Activated CD8-positive, alpha-beta memory T cell treated with anti-CD3 and anti-CD28 coated beads, Interleukin-2, amount 10 ng/mL, durations not matched to agents 7 days and 5 days (primary cell): ENCODE results near the gene DNAH10. TPM values are rescaled to one million over a fixed set of nuclear protein-coding genes. Genes with fewer than 3 reads are reported as not detected.
A peak's percentile ranks its signal among the peaks of the same experiment; 100 is the strongest.
"Not testable (repeated sequence)": the region's sequence is repeated elsewhere in the genome, so short reads cannot be mapped to it uniquely, and the experiment has no call there.

Experiments
- ATAC-seq: fragments of 150-1000 bp; cut with Tn5 transposase; one replicate; pipeline ENCODE4 v1.10.0; 2021; ENCODE audit warnings: moderate library complexity
- CTCF ChIA-PET: fragments of 350-600 bp; sonication (Branson Sonifier 250); formaldehyde crosslinking; loops from one replicate; lab custom pipeline; 2021; ENCODE audit warnings: antibody characterized with exemption; lab: Charles Lee
- DNase-seq: peaks from one replicate; pipeline ENCODE4 v3.0.0-alpha.2; 2020
- H3K27ac Mint-ChIP-seq: one replicate; pipeline ENCODE4 v1.8.0; 2021; ENCODE audit warnings: mild to moderate bottlenecking, mixed read lengths
- H3K27me3 Mint-ChIP-seq: one replicate; pipeline ENCODE4 v1.8.0; 2021; ENCODE audit warnings: mixed read lengths
- H3K36me3 Mint-ChIP-seq: one replicate; pipeline ENCODE4 v1.8.0; 2021; ENCODE audit warnings: mild to moderate bottlenecking, mixed read lengths
- H3K4me1 Mint-ChIP-seq: one replicate; pipeline ENCODE4 v1.8.0; 2021; ENCODE audit warnings: mixed read lengths
- H3K4me3 Mint-ChIP-seq: one replicate; pipeline ENCODE4 v1.8.0; 2021; ENCODE audit warnings: mild to moderate bottlenecking, moderate library complexity, mixed read lengths
- H3K9me3 Mint-ChIP-seq: one replicate; pipeline ENCODE4 v1.8.0; 2022; ENCODE audit warnings: low read depth, mixed read lengths
- total RNA-seq, 2 experiments: library from RNA; stranded (reverse); gene quantifications; one replicate each; pipeline ENCODE4 v1.2.3, GENCODE V29; 2021

The DNAH10 gene
- total RNA-seq, 2 experiments from 2014 or later, result 0.05 to 0.76 TPM

- Mint-ChIP-seq H3K9me3 (no peaks in the 10 kb centered on the region), H3K36me3 (peaks cover 5% of the 10 kb centered on the region), H3K27ac (no peak overlapping the region), H3K27me3 (no peaks in the 10 kb centered on the region), H3K4me1 (peaks cover 4% of the 10 kb centered on the region), H3K4me3 (no peak overlapping the region)
- ATAC-seq (no peak), DNase-seq (no peak)
- CTCF ChIA-PET, result no interaction called here
These were observed 181.7 kb downstream of the DNAH10 start for GRCh38 chr12:123943816-123944215.

- DNase-seq, result no peak
- Mint-ChIP-seq H3K27me3 (no peaks in the 10 kb centered on the region), H3K9me3 (no peaks in the 10 kb centered on the region), H3K27ac (no peak overlapping the region), H3K4me1 (no peaks in the 10 kb centered on the region), H3K36me3 (peaks cover 5% of the 10 kb centered on the region), H3K4me3 (no peak overlapping the region)
- no peak for ATAC-seq
- CTCF ChIA-PET, result interaction anchor here (0.6 to 1.2 kb wide), 2 partner anchors 25 to 27 kb away, joined by 3 to 4 read pairs; no protein-coding TSS in a partner anchor
These were observed 182.6 kb downstream of the DNAH10 start for GRCh38 chr12:123944696-123945095.

- Mint-ChIP-seq H3K4me3 (no peak overlapping the region), H3K4me1 (no peaks in the 10 kb centered on the region), H3K9me3 (no peaks in the 10 kb centered on the region), H3K27me3 (no peaks in the 10 kb centered on the region), H3K36me3 (peaks cover 5% of the 10 kb centered on the region), H3K27ac (no peak overlapping the region)
- DNase-seq, result no peak
- CTCF ChIA-PET, result interaction anchor here (1.2 kb wide), 1 partner anchor 26 kb away, joined by 3 read pairs; no protein-coding TSS in a partner anchor
- ATAC-seq, result no peak
These were observed 183.4 kb downstream of the DNAH10 start for GRCh38 chr12:123945287-123946151.

- CTCF ChIA-PET, result no interaction called here
- DNase-seq (no peak), ATAC-seq (no peak)
These were observed 184.0 kb downstream of the DNAH10 start for GRCh38 chr12:123946152-123946515.

GRCh38 chr12:123946516-123947505 lies 184.7 kb downstream of the DNAH10 start:
- not testable (repeated sequence) for H3K4me3 Mint-ChIP-seq, DNase-seq, H3K27me3 Mint-ChIP-seq, H3K9me3 Mint-ChIP-seq, H3K4me1 Mint-ChIP-seq, H3K36me3 Mint-ChIP-seq, ATAC-seq, H3K27ac Mint-ChIP-seq
- CTCF ChIA-PET, result interaction anchor here (1.9 kb wide), 1 partner anchor 86 kb away, joined by 4 read pairs; no protein-coding TSS in a partner anchor

More at GRCh38 chr12:123946152-123946515, 184.0 kb downstream of the DNAH10 start:
- Mint-ChIP-seq H3K4me1 (no peaks in the 10 kb centered on the region), H3K4me3 (no peak overlapping the region), H3K27me3 (no peaks in the 10 kb centered on the region), H3K36me3 (peaks cover 5% of the 10 kb centered on the region), H3K9me3 (no peaks in the 10 kb centered on the region), H3K27ac (no peak overlapping the region)

- H3K4me1 Mint-ChIP-seq, H3K4me3 Mint-ChIP-seq, ATAC-seq, H3K36me3 Mint-ChIP-seq, DNase-seq, H3K27me3 Mint-ChIP-seq, H3K27ac Mint-ChIP-seq, H3K9me3 Mint-ChIP-seq: not testable (repeated sequence)
- CTCF ChIA-PET, result interaction anchor here (1.9 kb wide), 1 partner anchor 85 kb away, joined by 4 read pairs; no protein-coding TSS in a partner anchor
These were observed 185.4 kb downstream of the DNAH10 start for GRCh38 chr12:123947531-123947930.

- Mint-ChIP-seq H3K27ac (no peak overlapping the region), H3K9me3 (no peaks in the 10 kb centered on the region), H3K4me3 (no peak overlapping the region), H3K27me3 (no peaks in the 10 kb centered on the region), H3K4me1 (no peaks in the 10 kb centered on the region), H3K36me3 (no peaks in the 10 kb centered on the region)
- DNase-seq, result no peak
- ATAC-seq, result no peak
- CTCF ChIA-PET, result interaction anchor here (1.9 kb wide), 1 partner anchor 84 kb away, joined by 4 read pairs; no protein-coding TSS in a partner anchor
These were observed 186.3 kb downstream of the DNAH10 start for GRCh38 chr12:123948401-123948795.

- Mint-ChIP-seq H3K4me3 (no peak overlapping the region), H3K9me3 (no peaks in the 10 kb centered on the region), H3K4me1 (no peaks in the 10 kb centered on the region), H3K27ac (no peak overlapping the region), H3K27me3 (no peaks in the 10 kb centered on the region), H3K36me3 (no peaks in the 10 kb centered on the region)
- no peak for DNase-seq
- ATAC-seq, result no peak
- CTCF ChIA-PET, result no interaction called here
These were observed 187.0 kb downstream of the DNAH10 start for GRCh38 chr12:123948796-123949769.

GRCh38 chr12:123949770-123950165 lies 187.7 kb downstream of the DNAH10 start:
- CTCF ChIA-PET, result no interaction called here
- H3K27me3 Mint-ChIP-seq, result no peaks in the 10 kb centered on the region
- H3K27ac Mint-ChIP-seq, result no peak overlapping the region
- ATAC-seq, result no peak
- H3K4me1 Mint-ChIP-seq, result no peaks in the 10 kb centered on the region
- no peak overlapping the region for H3K4me3 Mint-ChIP-seq
- no peaks in the 10 kb centered on the region for H3K36me3 Mint-ChIP-seq
- DNase-seq, result no peak
- no peaks in the 10 kb centered on the region for H3K9me3 Mint-ChIP-seq

GRCh38 chr12:123950476-123951349 lies 188.6 kb downstream of the DNAH10 start:
- Mint-ChIP-seq H3K9me3 (no peaks in the 10 kb centered on the region), H3K4me1 (no peaks in the 10 kb centered on the region), H3K27me3 (no peaks in the 10 kb centered on the region), H3K36me3 (no peaks in the 10 kb centered on the region), H3K4me3 (no peak overlapping the region), H3K27ac (no peak overlapping the region)
- CTCF ChIA-PET, result no interaction called here
- peak; percentile 31 for DNase-seq
- ATAC-seq, result no peak

- Mint-ChIP-seq H3K9me3 (no peaks in the 10 kb centered on the region), H3K27me3 (no peaks in the 10 kb centered on the region), H3K27ac (no peak overlapping the region), H3K4me1 (no peaks in the 10 kb centered on the region), H3K4me3 (no peak overlapping the region), H3K36me3 (no peaks in the 10 kb centered on the region)
- CTCF ChIA-PET, result no interaction called here
- peak; percentile 37 for DNase-seq
- ATAC-seq, result no peak
These were observed 189.4 kb downstream of the DNAH10 start for GRCh38 chr12:123951467-123951866.

GRCh38 chr12:123952037-123952436 lies 189.9 kb downstream of the DNAH10 start:
- no peaks in the 10 kb centered on the region for H3K27me3 Mint-ChIP-seq
- DNase-seq (no peak), ATAC-seq (no peak)
- no peak overlapping the region for H3K4me3 Mint-ChIP-seq
- no peaks in the 10 kb centered on the region for H3K4me1 Mint-ChIP-seq
- CTCF ChIA-PET, result no interaction called here
- no peaks in the 10 kb centered on the region for H3K9me3 Mint-ChIP-seq
- H3K36me3 Mint-ChIP-seq, result no peaks in the 10 kb centered on the region
- H3K27ac Mint-ChIP-seq, result no peak overlapping the region
